GM21381 (cell line): ENCODE measurements around the gene PSMA8.
"Not testable (repeated sequence)": the region's sequence is repeated elsewhere in the genome, so short reads cannot be mapped to it uniquely, and the experiment has no call there.

ENCODE experiments used
- ATAC-seq: cut with Tn5 transposase; IDR thresholded peaks from one replicate; pipeline ENCODE4 v1.9.1; 2021; ENCODE audit warnings: mild to moderate bottlenecking, moderate library complexity; ENCODE audit not compliant: unreplicated experiment

PSMA8 gene

DNA sequence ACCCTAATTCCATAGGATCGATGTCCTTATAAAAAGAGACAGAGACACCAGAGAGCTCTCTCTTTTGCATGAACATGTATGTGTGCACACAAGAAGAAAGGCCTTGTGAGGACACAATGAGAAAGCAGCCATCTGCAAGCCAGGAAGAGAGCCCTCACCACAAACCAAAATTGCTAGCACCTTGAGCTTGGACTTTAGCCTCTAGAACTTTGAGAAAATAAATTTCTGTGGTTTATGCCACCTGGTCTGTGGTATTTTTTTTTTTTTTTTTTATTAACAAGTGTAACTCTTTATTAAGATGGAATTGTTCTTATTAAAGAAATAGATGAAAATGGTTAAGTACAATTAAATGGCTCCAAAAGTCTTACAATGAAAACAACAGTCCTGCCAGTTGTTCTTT is 33.9 kb downstream of the PSMA8 start:
- ATAC-seq = peak; percentile 81

DNA sequence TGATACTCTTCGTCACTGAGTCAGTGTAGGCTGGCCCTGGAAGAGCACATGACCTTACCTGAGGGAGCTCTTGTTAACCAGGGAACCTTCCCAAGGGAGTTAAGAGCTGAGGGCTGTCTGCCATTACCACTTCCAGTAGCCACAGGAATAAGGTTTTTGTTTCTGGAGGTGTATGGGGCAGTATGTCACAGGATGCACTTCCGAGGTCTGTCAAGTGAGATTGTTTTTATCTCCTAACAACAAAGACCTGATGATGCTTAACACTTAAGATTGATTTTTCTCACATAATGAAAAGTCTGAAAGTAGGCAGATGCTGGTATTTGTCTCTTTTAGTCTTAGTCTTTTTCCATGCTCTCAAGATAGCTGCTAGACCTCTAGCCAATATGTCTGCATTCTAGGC is 41.8 kb downstream of the PSMA8 start:
- no peak for ATAC-seq

DNA sequence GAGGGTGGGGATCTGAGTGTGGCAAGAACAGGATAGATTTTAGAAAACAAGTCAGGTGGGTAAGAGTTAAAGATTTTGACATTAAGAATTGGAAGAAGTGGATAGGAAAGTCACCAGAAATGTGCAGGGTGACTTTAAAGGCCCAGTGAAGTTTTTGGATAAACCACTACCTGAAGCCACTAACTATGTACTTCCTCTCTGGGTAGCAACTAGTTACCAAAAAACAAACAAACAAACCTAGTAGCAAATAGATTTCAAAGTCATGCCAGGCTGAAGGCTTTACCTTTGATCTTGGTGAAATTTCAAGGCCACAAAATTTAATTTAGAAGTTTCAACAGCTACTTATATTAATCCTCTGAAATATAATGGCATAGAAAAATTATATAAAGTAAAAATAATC is 42.5 kb downstream of the PSMA8 start:
- ATAC-seq = no peak

DNA sequence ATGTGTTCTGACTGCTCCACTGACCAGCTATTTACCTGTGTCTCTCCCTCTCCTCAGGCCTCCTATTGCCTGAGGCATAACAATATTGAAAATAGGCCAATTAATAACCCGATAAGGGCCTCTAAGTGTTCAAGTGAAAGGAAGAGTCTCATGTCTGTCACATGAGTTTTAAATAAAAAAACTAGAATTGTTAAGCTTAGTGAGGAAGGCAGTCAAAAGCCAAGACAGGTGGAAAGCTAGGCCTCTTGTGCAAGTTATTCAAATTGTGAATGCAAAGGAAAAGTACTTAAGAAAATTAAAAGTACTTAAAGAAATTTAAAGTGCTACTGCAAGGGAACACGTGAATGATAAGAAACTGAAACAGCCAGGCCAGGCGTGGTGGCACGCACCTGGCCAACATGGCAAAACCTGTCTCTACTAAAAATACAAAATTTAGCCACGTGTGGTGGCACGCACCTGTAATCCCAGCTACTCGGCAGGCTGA is 47.7 kb downstream of the PSMA8 start:
- peak; percentile 43 for ATAC-seq

DNA sequence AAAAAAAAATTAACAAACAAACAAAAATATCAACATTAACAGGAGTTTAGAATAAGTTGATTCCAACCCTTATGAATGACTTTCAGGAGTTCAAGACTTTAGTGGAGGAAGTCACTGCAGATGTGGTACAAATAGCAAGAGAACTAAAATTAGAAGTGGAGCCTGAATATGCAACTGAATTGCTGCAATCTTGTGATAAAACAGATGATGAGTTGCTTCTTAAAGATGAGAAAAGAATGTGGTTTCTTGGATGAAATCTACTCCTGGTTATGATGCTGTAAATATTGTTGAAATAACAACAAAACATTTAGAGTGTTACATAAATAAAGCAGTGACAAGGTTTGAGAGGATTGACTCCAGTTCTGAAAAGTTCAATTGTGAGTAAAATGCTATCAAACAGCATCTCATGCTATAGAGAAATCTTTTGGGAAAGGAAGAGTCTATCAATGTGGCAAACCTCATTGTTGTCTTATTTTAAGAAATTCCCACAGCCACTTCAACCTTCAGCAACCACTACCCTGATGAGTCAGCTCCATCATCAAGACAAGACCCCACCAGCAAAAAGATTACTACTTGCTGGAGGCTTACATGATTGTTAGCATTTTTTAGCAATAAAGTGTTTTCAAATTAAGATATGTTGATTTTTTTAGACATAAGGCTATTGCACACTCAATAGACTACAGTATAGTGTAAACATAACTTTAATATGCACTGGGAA is 49.9 kb downstream of the PSMA8 start:
- ATAC-seq = no peak

DNA sequence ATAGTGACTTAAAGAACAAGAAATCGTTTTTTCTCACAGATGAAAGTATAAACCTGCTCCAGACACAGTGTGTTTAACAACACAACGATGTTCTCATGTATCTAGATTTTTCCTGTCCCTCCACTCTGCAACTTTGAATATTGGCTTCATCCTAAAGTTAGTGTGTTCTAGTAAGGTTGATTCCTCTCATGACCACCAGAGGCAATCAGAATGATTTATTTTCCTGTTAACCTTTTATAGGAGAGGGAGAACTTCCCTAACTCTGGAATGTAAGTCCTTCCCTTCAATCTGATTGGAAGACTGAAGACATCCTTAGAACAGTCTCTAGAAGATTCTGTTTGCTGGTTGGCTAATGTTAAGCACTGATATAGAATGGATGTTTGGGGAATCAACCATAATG is 51.6 kb downstream of the PSMA8 start:
- no peak for ATAC-seq

DNA sequence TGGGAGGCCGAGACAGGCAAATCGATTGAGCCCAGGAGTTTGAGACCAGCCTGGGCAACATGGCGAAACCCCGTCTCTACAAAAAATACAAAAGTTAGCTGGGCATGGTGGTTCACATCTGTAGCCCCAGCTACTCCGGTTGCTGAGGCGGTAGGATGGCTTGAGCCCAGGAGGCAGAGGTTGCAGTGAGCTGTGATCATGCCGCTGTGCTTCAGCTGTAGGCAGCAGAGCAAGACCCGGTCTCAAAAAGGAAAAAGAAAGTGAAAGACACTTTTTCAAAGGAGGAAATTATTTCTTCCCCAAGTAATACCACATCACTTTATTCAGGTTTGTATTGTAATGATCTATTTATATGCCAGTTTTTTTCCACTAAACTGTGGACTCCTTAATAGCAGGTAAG is 56.8 kb downstream of the PSMA8 start:
- ATAC-seq = peak; percentile 81

DNA sequence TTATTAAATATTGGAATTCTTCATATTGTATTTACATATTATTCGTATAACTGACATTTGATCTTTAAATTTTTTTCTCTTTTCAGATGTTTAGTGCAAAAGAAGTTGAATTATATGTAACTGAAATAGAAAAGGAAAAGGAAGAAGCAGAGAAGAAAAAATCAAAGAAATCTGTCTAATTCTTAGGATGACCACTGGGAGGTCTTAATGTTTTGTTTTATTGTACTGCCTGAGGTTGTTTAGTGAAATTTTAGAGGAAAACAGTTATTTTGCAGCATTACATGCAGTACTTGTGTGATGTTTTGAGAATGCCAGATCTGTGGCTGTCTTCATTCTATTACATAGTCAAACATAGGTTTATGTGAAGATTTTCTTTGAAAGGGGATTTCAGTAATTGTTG is 58.6 kb downstream of the PSMA8 start:
- ATAC-seq = no peak

DNA sequence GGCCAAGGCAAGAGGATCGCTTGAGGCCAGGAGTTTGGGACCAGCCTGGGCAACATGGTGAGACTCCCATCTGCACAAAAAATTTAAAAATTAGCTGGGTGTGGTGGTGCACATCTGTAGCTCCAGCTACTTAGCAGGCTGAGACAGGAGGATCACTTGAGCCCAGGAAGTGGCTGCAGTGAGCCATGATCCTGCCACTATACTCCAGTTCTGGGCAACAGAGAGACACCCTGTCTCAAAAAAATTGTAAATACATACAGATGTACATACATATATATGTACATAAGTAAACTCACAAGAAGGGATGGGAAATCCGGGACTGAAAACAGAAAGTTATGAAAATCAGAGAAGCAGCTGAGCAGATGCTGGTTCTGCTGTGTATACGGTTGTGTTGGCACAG is 62.9 kb downstream of the PSMA8 start:
- ATAC-seq = no peak

DNA sequence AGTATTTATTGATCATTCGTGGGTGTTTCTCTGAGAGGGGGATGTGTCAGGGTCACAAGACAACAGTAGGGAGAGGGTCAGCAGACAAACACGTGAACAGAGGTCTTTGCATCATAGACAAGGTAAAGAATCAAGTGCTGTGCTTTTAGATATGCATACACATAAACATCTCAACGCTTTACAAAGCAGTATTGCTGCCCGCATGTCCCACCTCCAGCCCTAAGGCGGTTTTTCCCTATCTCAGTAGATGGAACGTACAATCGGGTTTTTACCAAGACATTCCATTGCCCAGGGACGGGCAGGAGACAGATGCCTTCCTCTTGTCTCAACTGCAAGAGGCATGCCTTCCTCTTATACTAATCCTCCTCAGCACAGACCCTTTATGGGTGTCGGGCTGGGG is 68.3 kb downstream of the PSMA8 start:
- not testable (repeated sequence) for ATAC-seq

DNA sequence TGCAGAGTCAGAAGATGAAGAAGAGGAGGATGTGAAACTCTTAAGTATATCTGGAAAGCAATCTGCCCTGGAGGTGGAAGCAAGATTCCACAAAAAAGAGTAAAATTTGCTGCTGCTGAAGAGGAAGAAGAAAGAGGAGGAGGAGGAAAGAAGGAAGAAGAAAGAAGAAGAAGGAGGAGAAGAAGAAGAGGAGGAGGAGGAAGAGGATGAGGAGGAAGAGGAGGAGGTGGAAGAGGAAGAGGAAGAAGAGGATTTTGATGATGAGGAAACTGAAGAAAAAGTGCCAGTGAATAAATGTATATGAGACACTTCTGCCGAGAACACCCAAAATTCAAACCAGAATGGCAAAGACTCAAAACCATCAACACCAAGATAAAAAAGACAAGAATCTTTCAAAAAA is 71.6 kb downstream of the PSMA8 start:
- ATAC-seq = no peak

DNA sequence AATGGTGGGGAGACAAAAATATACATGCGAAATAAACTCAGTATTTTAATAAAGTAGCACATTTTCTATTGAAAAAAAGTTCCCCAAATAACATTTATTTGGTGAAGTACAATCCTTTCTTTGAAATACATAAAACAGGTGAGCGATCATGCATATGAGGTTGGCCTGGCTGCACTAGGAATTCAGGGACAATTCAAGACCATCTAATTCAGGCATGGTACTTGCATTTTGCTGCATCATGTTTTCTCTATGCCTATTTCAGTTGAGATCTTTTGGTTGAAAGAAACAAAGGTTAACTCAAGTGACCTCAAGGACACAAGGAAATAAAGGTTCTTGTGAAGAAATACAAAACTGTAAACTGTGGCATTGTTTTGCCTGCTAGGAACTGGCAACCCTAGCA is 72.8 kb downstream of the PSMA8 start:
- ATAC-seq = no peak

DNA sequence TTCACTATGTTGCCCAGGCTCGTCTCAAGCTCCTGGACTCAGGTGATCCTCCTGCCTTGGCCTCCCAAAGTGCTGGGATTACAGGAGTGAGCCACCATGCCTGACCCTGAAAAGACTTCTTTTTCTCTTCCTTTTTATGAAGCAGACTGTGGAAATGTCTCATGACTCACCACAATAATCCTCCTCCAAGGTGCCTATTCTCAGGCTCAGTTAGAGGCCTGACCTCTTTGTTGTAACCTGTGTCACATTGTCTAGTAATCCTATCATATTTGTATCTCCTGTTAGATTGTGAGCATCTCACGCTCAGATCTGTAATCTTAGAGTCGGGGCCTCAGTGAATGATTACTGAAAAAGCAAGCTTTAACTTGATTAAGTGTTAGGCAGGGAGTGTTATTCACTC is 74.3 kb downstream of the PSMA8 start:
- ATAC-seq = no peak

DNA sequence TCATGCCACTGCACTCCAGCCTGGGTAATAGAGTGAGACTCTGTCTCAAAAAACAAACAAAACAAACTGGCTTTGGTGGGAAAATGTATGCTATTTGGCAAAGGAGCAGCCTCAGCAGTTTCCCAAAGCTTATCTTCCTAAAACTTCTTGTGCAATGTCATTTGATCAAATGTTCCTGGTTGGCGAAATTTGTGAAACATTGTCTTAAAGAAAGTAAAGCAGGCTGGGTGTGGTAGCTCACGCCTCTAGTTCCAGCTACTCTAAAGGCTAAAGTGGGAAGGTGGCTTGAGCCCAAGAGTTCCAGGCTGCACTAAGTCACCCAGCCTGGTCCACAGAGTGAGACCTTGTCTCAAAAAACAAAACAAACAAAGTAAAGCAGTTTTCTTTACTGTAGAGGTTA is 75.3 kb downstream of the PSMA8 start:
- ATAC-seq = no peak

DNA sequence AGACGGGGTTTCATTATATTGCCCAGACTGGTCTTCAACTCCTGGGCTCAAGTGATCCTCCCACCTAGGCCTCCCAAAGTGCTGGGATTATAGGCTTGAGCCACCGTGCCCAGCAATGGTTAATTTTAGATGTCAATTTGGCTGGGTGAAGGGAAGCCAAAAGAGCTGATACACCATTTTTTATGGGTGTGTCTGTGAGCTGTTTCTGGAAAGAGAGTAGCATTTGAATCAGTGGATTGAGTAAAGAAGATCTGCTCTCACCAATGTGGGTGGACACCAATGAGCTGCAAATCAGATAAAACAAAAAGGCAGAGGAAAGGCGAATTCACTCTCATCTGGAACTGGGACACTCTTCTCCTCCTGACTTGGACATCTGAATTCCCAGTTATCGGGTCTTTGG is 76.5 kb downstream of the PSMA8 start:
- no peak for ATAC-seq

DNA sequence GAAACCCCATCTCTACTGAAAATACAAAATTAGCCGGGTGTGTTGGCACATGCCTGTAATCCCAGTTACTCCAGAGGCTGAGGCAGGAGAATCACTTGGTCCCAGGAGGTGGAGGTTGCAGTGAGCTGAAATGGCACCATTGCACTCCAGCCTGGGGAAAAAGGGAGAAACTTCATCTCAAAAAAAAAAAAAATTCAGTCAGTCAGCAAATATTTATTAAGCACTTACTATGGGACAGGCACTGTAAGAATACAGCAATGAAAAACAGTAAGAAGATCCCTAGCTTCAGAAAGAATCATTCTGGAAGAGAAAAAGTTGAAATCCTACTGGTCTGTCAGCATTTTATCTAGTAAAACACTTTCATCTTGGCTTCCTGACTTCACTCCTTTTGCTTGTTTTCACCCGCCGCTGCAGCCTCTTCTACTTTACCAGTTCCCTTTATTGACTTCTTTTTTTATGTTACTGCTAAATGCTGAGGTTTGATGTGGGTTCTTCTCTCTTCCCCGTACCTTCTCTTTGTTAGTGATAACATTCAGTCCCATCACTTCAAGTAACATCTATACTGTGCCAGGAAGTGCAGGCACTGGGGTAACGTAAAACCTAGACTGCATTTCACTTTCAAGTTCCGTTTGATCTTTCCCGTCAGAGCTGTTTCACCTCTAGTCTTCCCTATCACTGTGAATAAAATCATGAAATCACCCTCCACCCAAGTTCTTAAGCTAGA is 81.7 kb downstream of the PSMA8 start:
- ATAC-seq = peak; percentile 96

DNA sequence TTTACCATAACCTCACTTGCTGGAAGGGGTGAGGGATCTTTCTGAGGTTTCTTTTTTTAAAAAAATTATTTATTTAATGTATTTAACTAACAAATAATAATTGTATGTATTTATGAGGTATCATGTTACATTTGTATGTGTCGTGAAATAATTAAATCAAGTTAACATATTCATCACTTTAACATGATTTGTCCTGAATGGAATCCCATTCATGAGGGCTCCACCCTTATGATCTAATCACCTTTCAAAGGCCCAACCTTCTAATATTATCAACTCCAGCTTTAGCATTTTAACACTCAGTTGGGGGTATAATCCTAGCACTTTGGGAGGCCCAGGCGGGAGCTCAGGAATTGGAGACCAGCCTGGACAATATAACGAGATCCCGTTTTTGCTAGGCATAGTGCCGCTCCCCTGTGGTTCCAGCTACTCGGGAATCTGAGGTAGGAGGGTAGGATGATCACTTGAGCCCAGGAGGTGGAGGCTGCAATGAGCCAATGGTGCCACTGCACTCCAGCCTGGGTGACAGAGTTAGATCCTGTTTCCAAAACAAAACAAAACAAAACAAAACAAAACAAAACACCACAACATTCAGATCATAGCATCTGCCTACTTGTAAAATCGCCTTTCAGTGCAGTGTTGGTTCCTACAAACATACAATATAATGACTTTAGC is 91.5 kb downstream of the PSMA8 start:
- ATAC-seq = no peak

DNA sequence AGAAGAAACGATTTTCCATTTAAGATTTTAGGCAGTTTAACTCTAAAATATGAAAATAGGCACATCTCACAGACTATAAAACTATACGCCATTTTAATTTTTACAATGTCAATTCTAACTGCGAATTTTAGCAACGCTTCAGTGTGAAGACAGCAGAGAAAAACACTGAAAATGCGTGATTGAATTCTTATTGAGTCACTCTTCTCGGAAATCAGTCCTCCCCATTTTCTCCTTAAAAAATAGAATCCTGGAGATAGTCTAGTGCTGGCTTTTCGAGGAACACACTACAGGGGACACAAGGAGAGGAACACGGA is 92.2 kb downstream of the PSMA8 start:
- no peak for ATAC-seq

DNA sequence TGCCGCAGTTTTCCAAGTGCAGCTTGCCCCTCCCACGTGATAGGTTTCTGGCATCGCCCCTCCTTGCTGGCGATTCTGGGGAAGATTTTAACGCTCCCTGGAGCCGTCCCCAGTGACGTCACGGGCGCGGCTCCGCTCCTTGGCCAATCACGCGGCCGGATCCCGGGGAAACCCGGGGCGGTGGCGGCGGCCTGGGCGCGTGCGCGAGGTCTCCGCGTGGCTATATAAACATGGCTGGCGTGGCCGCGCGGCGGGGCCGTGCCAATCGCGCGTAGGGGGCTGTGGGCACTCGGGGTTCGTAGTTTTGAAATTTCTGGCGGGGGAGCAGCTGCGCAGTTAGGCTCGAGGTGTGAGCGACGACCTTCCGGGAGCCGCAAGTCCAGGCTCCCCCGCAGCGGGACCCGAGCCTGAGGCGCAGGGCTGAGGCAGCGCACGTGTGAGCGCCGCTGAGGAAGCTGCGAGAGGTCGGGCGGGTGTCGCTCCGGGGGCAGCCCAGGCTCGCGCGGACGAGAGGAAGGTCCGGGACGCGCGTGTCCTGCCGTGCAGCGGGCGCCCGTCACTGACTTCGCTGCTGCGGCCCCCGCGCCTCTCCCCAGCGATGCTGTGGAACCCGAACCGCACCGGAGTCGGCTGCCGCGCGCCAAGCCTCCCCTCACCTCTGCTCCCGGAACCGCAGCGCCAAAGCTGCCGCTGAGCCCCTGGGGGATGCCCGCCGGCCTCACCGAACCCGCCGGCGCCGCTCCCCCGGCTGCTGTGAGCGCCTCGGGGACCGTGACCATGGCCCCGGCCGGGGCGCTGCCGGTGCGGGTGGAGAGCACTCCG is 92.8 kb downstream of the PSMA8 start, which contains the start of gene TAF4B:
Gene TAF4B, plus strand, starts transcription at position 217 of the 822 bp plus-strand sequence. Its CDS starts 489 bp downstream, at position 706.
- peak; percentile 86 for ATAC-seq

DNA sequence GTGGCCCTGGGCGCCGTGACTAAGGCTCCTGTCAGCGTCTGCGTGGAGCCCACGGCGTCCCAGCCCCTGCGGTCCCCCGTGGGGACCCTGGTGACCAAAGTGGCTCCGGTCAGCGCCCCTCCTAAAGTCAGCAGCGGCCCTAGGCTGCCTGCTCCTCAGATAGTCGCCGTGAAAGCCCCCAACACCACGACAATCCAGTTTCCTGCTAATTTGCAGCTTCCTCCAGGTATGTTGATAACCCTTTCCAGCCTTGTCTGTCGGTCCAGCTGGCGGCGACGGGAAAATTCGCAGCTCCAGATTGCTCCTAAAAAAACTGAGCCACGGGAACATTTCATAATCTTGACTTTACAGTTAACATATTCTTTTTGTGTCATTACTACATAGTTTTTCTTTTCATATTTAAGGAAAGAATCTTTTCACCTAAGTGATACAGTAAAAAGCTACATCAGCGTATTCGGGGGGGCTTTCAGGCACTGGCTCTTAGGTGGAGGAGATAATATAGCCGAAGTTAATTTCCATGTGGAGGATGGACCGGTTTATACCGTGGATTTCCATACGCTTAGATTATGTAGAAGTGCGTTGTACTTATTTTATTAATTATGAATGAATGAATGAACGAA is 93.5 kb downstream of the PSMA8 start:
- ATAC-seq = no peak
